ENCODE results near the gene CASP10. TPM values are rescaled to one million over a fixed set of nuclear protein-coding genes. Genes with fewer than 3 reads are reported as not detected.

The CASP10 gene
- total and polyA plus RNA-seq, 9 of the 15 experiments (the other 6 are each of a cell fraction or from before 2014, with no cell fraction given) = 7.1 to 20.4 (median 10.8) TPM

DNA sequence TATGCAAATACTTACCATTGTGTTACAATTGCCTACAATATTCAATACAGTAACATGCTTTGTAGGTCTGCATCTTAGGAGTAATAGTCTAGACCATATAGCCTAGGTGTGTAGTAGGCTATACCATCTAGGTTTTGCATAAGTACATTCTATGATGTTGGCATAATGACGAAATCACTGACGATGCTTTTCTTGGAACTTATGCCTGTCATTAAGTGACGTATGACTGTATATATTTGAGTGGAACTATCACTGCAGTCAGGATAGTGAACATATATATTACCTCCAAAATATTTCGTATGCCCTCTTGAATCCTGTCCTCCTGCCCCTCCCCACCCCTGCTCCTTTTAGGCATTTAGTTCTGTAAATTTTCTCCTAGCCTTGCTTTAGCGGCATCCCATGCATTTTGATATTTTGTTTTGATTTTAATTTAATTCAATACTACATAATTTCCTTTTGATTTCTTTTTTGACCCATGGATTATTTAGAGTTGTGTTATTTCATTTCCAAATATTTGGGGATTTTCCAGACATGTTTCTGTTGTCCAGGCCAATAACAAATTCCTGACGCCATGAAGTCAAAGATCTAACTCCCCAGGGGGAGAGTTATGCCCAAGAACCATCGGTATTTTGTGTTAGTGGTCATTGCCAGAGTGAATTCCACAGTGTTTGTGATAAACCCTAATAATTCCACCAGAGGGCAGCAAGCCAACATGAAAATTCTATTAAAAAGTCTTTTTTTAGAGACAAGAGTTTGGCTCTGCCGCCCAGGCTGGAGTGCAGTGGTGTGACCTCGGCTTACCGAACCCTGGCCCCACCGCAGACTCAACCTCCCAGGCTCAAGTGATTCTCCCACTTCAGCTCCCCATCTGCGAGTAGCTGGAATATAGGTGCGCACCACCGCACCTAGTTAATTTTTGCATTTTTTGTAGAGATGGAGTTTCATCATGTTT lies 53.2 kb downstream of the CASP10 start (continued):
- TF ChIP-seq ZNF316 (IDR thresholded peaks at IDR 0.05) (peak; percentile 87), ZNF696 (CRISPR knock-in tag; conservative IDR thresholded peaks at IDR 0.05) (no peak), ZZZ3 (IDR thresholded peaks at IDR 0.05) (no peak), HNRNPK (IDR thresholded peaks at IDR 0.05; ENCODE audit: low read depth, low read length, poor library complexity, severe bottlenecking) (no peak), POLR2G (IDR thresholded peaks at IDR 0.05; ENCODE audit: low read depth, low read length) (no peak), ZFP36 (IDR thresholded peaks at IDR 0.05; ENCODE audit: low read depth, low read length, partially characterized antibody) (no peak), SOX6 (IDR thresholded peaks at IDR 0.05) (no peak), ZNF561 (CRISPR knock-in tag; conservative IDR thresholded peaks at IDR 0.05) (no peak), MEF2A (IDR thresholded peaks at IDR 0.05; ENCODE audit: control insufficient read depth, low read depth, low read length) (no peak), PYGO2 (tag; IDR thresholded peaks at IDR 0.05) (no peak), ERF (CRISPR knock-in tag; IDR thresholded peaks at IDR 0.05) (no peak), SMARCC2 (IDR thresholded peaks at IDR 0.05; ENCODE audit: low read depth) (peak; percentile 19; the same call in 1 of the 2 replicates), CAMTA2 (CRISPR knock-in tag; conservative IDR thresholded peaks at IDR 0.05) (no peak), ZNF586 (CRISPR knock-in tag; conservative IDR thresholded peaks at IDR 0.05) (no peak), ATF1 (CRISPR knock-in tag; IDR thresholded peaks at IDR 0.05) (no peak), ATF1 (tag; IDR thresholded peaks at IDR 0.05) (peak; percentile 92), MED1 (CRISPR knock-in tag; IDR thresholded peaks at IDR 0.05; ENCODE audit: borderline replicate concordance) (no peak), ZC3H8 (IDR thresholded peaks at IDR 0.05) (no peak), NR3C1 (CRISPR knock-in tag; IDR thresholded peaks at IDR 0.05) (no peak)
- TF ChIP-seq, protein P1, sequence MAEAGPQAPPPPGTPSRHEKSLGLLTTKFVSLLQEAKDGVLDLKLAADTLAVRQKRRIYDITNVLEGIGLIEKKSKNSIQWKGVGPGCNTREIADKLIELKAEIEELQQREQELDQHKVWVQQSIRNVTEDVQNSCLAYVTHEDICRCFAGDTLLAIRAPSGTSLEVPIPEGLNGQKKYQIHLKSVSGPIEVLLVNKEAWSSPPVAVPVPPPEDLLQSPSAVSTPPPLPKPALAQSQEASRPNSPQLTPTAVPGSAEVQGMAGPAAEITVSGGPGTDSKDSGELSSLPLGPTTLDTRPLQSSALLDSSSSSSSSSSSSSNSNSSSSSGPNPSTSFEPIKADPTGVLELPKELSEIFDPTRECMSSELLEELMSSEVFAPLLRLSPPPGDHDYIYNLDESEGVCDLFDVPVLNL (CRISPR knock-in tag; IDR thresholded peaks at IDR 0.05; ENCODE audit: low read depth) = no peak
- TF ChIP-seq, protein P2, sequence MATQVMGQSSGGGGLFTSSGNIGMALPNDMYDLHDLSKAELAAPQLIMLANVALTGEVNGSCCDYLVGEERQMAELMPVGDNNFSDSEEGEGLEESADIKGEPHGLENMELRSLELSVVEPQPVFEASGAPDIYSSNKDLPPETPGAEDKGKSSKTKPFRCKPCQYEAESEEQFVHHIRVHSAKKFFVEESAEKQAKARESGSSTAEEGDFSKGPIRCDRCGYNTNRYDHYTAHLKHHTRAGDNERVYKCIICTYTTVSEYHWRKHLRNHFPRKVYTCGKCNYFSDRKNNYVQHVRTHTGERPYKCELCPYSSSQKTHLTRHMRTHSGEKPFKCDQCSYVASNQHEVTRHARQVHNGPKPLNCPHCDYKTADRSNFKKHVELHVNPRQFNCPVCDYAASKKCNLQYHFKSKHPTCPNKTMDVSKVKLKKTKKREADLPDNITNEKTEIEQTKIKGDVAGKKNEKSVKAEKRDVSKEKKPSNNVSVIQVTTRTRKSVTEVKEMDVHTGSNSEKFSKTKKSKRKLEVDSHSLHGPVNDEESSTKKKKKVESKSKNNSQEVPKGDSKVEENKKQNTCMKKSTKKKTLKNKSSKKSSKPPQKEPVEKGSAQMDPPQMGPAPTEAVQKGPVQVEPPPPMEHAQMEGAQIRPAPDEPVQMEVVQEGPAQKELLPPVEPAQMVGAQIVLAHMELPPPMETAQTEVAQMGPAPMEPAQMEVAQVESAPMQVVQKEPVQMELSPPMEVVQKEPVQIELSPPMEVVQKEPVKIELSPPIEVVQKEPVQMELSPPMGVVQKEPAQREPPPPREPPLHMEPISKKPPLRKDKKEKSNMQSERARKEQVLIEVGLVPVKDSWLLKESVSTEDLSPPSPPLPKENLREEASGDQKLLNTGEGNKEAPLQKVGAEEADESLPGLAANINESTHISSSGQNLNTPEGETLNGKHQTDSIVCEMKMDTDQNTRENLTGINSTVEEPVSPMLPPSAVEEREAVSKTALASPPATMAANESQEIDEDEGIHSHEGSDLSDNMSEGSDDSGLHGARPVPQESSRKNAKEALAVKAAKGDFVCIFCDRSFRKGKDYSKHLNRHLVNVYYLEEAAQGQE (IDR thresholded peaks at IDR 0.05; ENCODE audit: borderline replicate concordance) = peak; percentile 68; the same call in 1 of the 2 replicates
- TF ChIP-seq, protein P2 (CRISPR knock-in tag; IDR thresholded peaks at IDR 0.05; ENCODE audit: low read depth) = no peak

Data from K562 (cell line).